ENCODE measurements around the gene SGSM2.

Gene SGSM2

GRCh38 chr17:2337544-2338314 lies 428 bp downstream of the SGSM2 start:
- TF ChIP-seq TAF1 (IDR thresholded peaks at IDR 0.05; ENCODE audit: borderline replicate concordance, low read depth, low read length): no peak
- TF ChIP-seq POLR2AphosphoS5 (IDR thresholded peaks at IDR 0.05; ENCODE audit: low read depth, low read length): no peak
- TF ChIP-seq POLR2A (IDR thresholded peaks at IDR 0.05; ENCODE audit: low read depth, low read length): no peak
- peak; percentile 72 for DNase-seq (ENCODE audit: insufficient read length)
- no peak for FAIRE-seq

- TF ChIP-seq POLR2A (IDR thresholded peaks at IDR 0.05; ENCODE audit: low read depth, low read length): no peak
- DNase-seq (ENCODE audit: insufficient read length) (no peak), FAIRE-seq (peak; percentile 51)
These were observed 985 bp downstream of the SGSM2 start for GRCh38 chr17:2338315-2338657.

GRCh38 chr17:2343421-2343820 lies 6.1 kb downstream of the SGSM2 start:
- no peak for DNase-seq (ENCODE audit: insufficient read length)
- FAIRE-seq: no peak
- TF ChIP-seq POLR2A (IDR thresholded peaks at IDR 0.05; ENCODE audit: low read depth, low read length): no peak
- no peak for TF ChIP-seq POLR2AphosphoS5 (IDR thresholded peaks at IDR 0.05; ENCODE audit: low read depth, low read length)
- TF ChIP-seq TAF1 (IDR thresholded peaks at IDR 0.05; ENCODE audit: borderline replicate concordance, low read depth, low read length): no peak

- no peak for DNase-seq (ENCODE audit: insufficient read length)
- no peak for TF ChIP-seq TAF1 (IDR thresholded peaks at IDR 0.05; ENCODE audit: borderline replicate concordance, low read depth, low read length)
- no peak for TF ChIP-seq POLR2AphosphoS5 (IDR thresholded peaks at IDR 0.05; ENCODE audit: low read depth, low read length)
- no peak for TF ChIP-seq POLR2A (IDR thresholded peaks at IDR 0.05; ENCODE audit: low read depth, low read length)
- FAIRE-seq: no peak
These were observed 7.2 kb downstream of the SGSM2 start for GRCh38 chr17:2344528-2344927.

GRCh38 chr17:2346475-2346874 lies 9.2 kb downstream of the SGSM2 start:
- no peak for TF ChIP-seq POLR2A (IDR thresholded peaks at IDR 0.05; ENCODE audit: low read depth, low read length)
- TF ChIP-seq TAF1 (IDR thresholded peaks at IDR 0.05; ENCODE audit: borderline replicate concordance, low read depth, low read length): no peak
- TF ChIP-seq POLR2AphosphoS5 (IDR thresholded peaks at IDR 0.05; ENCODE audit: low read depth, low read length): no peak
- DNase-seq (ENCODE audit: insufficient read length): no peak
- no peak for FAIRE-seq

- no peak for TF ChIP-seq TAF1 (IDR thresholded peaks at IDR 0.05; ENCODE audit: borderline replicate concordance, low read depth, low read length)
- no peak for TF ChIP-seq POLR2AphosphoS5 (IDR thresholded peaks at IDR 0.05; ENCODE audit: low read depth, low read length)
- TF ChIP-seq POLR2A (IDR thresholded peaks at IDR 0.05; ENCODE audit: low read depth, low read length): no peak
- DNase-seq (ENCODE audit: insufficient read length): no peak
- FAIRE-seq: no peak
These were observed 10.7 kb downstream of the SGSM2 start for GRCh38 chr17:2347805-2348685.

GRCh38 chr17:2351269-2351668 lies 14.0 kb downstream of the SGSM2 start:
- TF ChIP-seq POLR2AphosphoS5 (IDR thresholded peaks at IDR 0.05; ENCODE audit: low read depth, low read length) (no peak), POLR2A (IDR thresholded peaks at IDR 0.05; ENCODE audit: low read depth, low read length) (no peak), TAF1 (IDR thresholded peaks at IDR 0.05; ENCODE audit: borderline replicate concordance, low read depth, low read length) (no peak)
- FAIRE-seq (no peak), DNase-seq (ENCODE audit: insufficient read length) (no peak)

GRCh38 chr17:2354311-2354710 lies 17.0 kb downstream of the SGSM2 start:
- DNase-seq (ENCODE audit: insufficient read length) (no peak), FAIRE-seq (no peak)
- TF ChIP-seq TAF1 (IDR thresholded peaks at IDR 0.05; ENCODE audit: borderline replicate concordance, low read depth, low read length): no peak
- TF ChIP-seq POLR2AphosphoS5 (IDR thresholded peaks at IDR 0.05; ENCODE audit: low read depth, low read length): no peak
- no peak for TF ChIP-seq POLR2A (IDR thresholded peaks at IDR 0.05; ENCODE audit: low read depth, low read length)

- FAIRE-seq (no peak), DNase-seq (ENCODE audit: insufficient read length) (no peak)
- no peak for TF ChIP-seq POLR2A (IDR thresholded peaks at IDR 0.05; ENCODE audit: low read depth, low read length)
These were observed 19.9 kb downstream of the SGSM2 start for GRCh38 chr17:2357237-2357636.

- TF ChIP-seq TAF1 (IDR thresholded peaks at IDR 0.05; ENCODE audit: borderline replicate concordance, low read depth, low read length) (no peak), POLR2A (IDR thresholded peaks at IDR 0.05; ENCODE audit: low read depth, low read length) (no peak), POLR2AphosphoS5 (IDR thresholded peaks at IDR 0.05; ENCODE audit: low read depth, low read length) (no peak)
- DNase-seq (ENCODE audit: insufficient read length) (no peak), FAIRE-seq (no peak)
These were observed 20.7 kb downstream of the SGSM2 start for GRCh38 chr17:2357931-2358434.

GRCh38 chr17:2361010-2361760 lies 23.9 kb downstream of the SGSM2 start:
- FAIRE-seq (no peak), DNase-seq (ENCODE audit: insufficient read length) (no peak)
- no peak for TF ChIP-seq POLR2AphosphoS5 (IDR thresholded peaks at IDR 0.05; ENCODE audit: low read depth, low read length)
- no peak for TF ChIP-seq TAF1 (IDR thresholded peaks at IDR 0.05; ENCODE audit: borderline replicate concordance, low read depth, low read length)
- TF ChIP-seq POLR2A (IDR thresholded peaks at IDR 0.05; ENCODE audit: low read depth, low read length): no peak
